ENCODE measurements around the gene UST.
"Not testable (repeated sequence)": the region's sequence is repeated elsewhere in the genome, so short reads cannot be mapped to it uniquely, and the experiment has no call there.

The UST gene

DNA sequence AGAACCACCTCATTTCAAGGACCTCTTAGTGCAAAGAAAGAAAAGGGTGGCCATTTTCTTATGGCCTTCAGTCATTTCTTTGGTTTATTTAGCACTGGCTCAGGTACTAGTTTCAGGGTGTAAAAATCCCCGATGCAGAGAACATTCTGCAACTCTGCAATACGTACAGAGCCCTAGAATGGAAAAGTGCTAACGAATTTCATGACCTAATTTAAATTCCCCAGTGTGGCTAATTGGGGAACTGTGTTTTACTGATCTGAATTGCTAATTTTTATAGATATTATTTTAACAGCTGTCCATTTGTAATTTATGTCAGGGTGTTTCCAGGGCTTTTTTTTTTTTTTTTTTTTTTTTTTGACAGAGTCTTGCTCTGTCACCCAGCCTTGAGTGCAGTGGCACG lies 160.7 kb downstream of the UST start:
- DNase-seq = no peak

GRCh38 chr6:148912252-148912651 lies 165.4 kb downstream of the UST start:
- no peak for DNase-seq

DNA sequence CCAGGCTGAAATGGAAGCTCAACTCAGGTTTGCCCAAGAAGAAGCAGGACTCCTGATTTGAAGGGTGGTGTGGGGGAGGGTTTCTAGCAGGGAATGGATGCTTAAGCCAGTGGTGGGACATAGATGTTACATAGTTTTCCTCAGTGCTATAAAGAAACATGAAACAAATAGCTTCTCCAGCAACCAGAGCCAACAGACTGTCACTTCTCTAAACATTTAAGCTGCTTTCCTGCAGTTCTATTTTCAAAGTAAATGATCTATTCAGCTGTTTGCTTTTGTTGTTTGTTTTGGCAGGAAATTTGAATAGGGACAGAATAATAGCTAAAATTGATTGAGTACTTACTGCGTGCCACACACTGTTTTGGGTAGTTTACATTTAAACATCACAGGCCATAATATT lies 169.0 kb downstream of the UST start:
- peak; percentile 39 to 80 for DNase-seq

DNA sequence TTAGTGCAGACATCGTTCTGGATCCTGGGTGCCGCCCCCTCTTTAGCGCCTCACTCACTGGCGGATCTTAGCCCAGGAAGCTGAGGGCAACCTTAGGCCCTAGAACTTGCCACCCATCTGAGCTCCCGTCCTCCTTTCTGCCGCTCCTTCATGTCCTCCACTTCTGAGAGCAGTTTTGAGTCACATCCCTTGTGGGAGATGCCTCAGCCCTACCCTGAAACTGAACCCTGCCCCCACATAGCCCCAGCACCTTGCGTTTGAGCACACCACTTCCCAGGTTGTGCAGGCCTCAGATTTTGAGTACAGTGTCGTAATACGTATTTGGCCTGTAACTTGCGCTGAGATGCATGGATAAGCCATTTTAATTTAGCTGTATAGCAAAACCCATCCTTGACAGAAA lies 169.7 kb downstream of the UST start:
- not testable (repeated sequence) for DNase-seq

DNA sequence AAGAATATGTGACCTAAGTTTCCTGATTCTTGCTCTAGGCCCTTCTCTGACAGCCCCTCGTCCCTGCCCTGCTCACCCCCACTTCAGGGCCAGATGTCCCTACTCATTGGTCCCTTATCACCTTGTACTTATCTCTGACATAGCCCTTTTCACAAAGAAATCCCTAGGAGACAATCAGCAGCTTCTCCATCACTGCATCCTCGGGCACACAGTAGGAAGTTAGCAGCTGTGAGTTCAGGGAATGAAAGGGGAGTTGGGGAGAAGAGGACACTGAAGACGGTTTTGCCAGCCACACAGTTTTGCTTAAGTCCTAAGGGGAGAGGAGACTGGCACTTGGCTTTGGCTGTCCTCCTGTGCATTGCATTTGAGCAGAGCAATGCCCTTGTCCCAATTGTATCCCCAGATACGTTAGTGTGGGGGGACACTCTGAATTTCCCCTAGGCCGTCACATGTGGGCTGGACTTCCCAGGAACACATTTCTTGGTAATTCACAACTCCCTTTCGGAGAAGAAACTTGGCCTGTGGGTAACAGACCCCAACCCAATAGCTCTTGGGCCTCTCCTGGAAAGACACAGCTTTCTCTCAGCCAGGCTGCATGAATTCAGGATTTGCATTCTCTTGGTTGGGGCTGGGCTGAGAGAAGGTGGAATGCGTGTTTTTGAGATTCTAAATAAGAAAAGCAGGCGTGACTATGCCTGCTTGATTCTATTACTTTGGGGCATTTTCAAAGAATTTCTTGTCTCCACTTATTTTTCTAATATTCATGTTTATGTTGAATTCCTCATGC lies 177.6 kb downstream of the UST start:
- DNase-seq = no peak

GRCh38 chr6:148925701-148926100 lies 178.9 kb downstream of the UST start:
- no peak for DNase-seq

DNA sequence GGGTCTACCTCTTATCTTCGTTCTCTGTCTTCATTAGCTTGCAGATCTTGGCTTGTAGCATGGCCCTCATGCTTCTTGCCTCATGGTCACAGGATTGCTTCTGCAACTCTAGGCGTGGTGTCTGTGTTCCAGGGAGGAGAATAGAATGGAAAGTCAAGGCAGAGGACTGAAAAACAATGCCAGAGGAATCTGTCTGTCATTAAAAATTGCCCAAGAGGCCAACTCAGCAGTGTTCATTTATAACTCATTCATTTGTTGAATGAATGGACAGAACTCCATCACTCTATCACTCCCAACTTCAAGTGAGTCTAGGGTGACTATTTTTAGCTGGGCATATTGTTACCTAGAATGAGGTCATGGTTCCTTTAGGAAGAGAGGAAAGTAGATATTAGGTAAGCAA lies 179.6 kb downstream of the UST start:
- no peak for DNase-seq

GRCh38 chr6:148927586-148927985 lies 180.8 kb downstream of the UST start:
- no peak for DNase-seq

GRCh38 chr6:148928811-148929210 lies 182.0 kb downstream of the UST start:
- DNase-seq = no peak

DNA sequence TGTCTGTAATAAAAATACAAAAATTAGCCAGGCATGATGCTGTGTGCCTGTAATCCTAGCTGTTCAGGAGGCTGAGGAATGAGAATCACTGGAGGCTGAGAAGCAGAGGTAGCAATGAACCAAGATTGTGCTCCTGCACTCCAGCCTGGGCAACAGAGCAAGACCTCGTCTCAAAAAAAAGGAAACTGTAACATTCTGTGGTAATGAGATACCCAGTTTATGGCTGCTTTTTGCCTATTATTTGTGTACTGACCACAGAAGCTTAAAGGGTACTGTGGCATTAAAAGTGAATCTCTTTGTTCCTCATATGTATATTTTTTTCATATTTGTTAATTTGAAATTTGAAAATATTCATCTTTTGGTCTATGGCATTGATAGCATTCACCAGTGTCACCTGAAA lies 185.4 kb downstream of the UST start:
- no peak for DNase-seq

GRCh38 chr6:148932731-148933130 lies 185.9 kb downstream of the UST start:
- no peak for DNase-seq

GRCh38 chr6:148934539-148934938 lies 187.7 kb downstream of the UST start:
- DNase-seq = no peak

GRCh38 chr6:148934961-148935360 lies 188.1 kb downstream of the UST start:
- DNase-seq = no peak

DNA sequence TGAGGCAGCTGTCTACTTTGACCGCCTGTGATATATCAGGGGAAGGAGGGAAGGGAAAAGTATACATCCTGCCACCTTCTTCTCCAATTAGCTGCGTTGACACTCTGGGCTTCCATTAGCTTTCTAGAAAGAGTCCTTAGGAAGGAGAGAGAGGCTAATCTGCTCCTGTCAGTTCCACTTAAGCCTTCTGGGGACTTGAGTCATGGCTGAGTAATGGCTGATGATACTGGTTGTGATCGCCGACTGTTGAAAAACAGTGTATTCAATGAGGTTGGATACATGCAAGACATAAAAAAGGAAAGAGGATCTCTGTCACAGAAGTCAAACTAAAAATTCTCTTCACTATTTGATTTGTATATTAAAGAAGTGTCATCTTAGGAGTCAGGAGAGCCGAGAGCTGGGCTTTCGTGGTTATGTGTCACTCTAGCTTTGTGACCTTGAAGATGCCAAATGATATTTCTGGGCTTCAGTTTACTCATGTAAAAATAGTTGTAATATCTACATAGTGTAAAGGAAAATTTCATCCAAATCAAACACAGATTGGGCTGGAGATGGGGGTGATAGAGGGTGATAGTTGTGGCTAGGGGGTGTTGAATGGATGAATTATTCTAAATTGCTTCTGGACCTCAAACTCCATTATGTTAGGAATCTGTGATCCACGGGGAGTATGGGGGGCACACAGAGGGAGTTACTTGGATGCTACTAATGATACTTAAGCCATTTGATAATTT lies 189.0 kb downstream of the UST start:
- DNase-seq = no peak

- DNase-seq = no peak
Measured at GRCh38 chr6:148943451-148943850, 196.6 kb downstream of the UST start.

- no peak for DNase-seq
Measured at GRCh38 chr6:148944608-148945007, 197.8 kb downstream of the UST start.

- no peak for DNase-seq
Measured at GRCh38 chr6:148945301-148946021, 198.6 kb downstream of the UST start.

DNA sequence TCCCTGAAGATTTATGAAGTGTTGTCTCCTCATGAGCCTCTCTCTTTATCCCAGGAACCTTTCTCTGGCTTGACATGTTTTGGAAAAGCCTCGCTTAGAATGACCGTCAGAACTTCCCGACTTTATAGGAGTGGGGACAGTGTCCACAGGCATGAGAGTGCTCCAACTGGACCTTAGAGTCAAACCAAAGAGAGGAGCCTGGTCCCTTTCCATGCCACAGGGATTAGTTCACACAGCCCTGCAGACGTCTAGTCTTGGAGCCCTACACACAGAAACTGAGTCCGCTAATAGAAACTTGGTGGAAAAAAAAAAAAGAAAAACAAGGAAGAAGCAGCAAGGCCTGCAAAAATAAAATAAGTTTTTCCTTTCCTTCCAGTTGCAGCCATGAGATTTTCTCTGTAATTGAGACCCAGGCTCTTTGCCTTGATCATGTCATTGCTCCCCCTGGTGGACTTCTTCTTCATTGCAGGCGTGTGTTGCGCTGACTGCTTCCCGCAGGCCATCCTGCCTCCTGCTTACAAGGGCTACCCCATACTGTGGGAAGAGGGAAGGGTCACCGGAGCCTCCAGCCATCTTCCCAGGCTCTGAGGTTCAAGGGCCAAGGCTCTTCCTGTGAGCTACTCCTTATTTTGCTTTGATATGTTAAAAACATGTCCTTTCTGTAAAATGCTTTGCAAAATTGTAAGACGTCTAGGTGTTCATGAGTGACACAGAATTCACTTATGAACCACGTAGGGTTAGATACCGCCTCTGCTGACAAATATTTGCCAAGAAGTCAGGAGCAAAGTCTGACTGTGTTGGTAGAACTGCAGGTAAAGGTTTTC lies 201.0 kb downstream of the UST start:
- peak; percentile 67 to 68 for DNase-seq

DNA sequence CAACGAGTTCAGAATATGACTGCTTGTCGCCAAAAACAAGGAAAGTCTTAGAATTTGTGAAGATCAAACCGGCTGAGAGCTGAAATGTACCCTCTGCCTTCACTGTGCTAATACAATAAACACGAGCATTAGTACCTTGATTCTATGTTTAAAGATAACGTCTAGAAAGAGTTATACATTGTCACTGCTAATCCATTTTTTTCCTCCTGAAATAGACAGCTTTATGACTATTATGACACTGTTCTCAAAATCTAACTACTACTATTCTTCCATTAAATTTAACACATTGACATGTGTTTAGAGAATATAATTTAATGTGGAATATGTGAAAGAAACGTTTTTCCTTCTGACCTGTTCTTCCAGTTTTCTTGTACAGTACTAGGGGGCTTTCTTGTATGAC lies 204.8 kb downstream of the UST start:
- no peak for DNase-seq

GRCh38 chr6:148952147-148953035 lies 205.6 kb downstream of the UST start:
- peak in 1 of 2 experiments; percentile 34 for DNase-seq

DNA sequence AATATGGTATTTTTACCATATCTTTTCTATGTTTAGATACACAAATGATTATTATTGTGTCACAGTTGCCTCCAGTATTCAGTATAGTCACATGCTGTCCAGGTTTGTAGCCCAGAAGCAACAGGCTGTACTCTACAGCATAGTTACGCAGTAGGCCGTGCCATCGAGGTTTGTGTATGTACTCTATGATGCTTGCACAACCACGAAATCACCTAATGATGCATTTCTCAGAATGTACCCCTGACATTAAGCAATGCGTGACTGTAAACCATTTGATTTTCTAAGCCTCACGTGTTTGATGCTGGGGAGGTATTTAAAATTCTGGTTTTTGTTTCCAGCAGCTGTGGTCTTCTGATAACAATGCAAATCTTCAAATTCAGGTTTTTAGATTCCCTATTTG lies 207.6 kb downstream of the UST start:
- no peak for DNase-seq

- DNase-seq = no peak
Measured at GRCh38 chr6:148954934-148955333, 208.1 kb downstream of the UST start.
